ENCODE measurements around the gene MRO.

- TF ChIP-seq EZH2 (IDR thresholded peaks at IDR 0.05; ENCODE audit: borderline replicate concordance, low read depth, low read length, poor library complexity, severe bottlenecking), result no peak
- TF ChIP-seq, protein P1, sequence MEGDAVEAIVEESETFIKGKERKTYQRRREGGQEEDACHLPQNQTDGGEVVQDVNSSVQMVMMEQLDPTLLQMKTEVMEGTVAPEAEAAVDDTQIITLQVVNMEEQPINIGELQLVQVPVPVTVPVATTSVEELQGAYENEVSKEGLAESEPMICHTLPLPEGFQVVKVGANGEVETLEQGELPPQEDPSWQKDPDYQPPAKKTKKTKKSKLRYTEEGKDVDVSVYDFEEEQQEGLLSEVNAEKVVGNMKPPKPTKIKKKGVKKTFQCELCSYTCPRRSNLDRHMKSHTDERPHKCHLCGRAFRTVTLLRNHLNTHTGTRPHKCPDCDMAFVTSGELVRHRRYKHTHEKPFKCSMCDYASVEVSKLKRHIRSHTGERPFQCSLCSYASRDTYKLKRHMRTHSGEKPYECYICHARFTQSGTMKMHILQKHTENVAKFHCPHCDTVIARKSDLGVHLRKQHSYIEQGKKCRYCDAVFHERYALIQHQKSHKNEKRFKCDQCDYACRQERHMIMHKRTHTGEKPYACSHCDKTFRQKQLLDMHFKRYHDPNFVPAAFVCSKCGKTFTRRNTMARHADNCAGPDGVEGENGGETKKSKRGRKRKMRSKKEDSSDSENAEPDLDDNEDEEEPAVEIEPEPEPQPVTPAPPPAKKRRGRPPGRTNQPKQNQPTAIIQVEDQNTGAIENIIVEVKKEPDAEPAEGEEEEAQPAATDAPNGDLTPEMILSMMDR (conservative IDR thresholded peaks at IDR 0.05; ENCODE audit: low read depth, low read length), result no peak
Measured at GRCh38 chr18:50857694-50858093, 37.9 kb upstream of the MRO start.
